Measurements from ENCODE around the gene KLHL26. TPM values are rescaled to one million over a fixed set of nuclear protein-coding genes. Genes with fewer than 3 reads are reported as not detected.

Gene KLHL26
- total and polyA plus RNA-seq, 2 of the 13 experiments (the other 11 are each of a cell fraction or from before 2014, with no cell fraction given), result 1.5 to 1.7 TPM

- peak; percentile 3; the same call in 1 of the 2 replicates for TF ChIP-seq ZBTB10 (CRISPR knock-in tag; IDR thresholded peaks at IDR 0.05; ENCODE audit: borderline replicate concordance)
- no peak for TF ChIP-seq ZNF3 (CRISPR knock-in tag; IDR thresholded peaks at IDR 0.05)
- peak; percentile 35; the same call in 1 of the 2 replicates for TF ChIP-seq MAX (IDR thresholded peaks at IDR 0.05)
- TF ChIP-seq HNRNPUL1 (IDR thresholded peaks at IDR 0.05; ENCODE audit: low read depth, low read length), result no peak
- TF ChIP-seq ATF7 (IDR thresholded peaks at IDR 0.05), result no peak
- no peak for TF ChIP-seq ATF7 (CRISPR knock-in tag; IDR thresholded peaks at IDR 0.05)
- no peak for TF ChIP-seq ZNF75D (CRISPR knock-in tag; IDR thresholded peaks at IDR 0.05; ENCODE audit: borderline replicate concordance)
- TF ChIP-seq ZNF547 (CRISPR knock-in tag; IDR thresholded peaks at IDR 0.05), result 0 out of 2 replicates have a peak, but pooled peaks have one; percentile 2
- TF ChIP-seq ZSCAN25 (CRISPR knock-in tag; IDR thresholded peaks at IDR 0.05), result no peak
- peak; percentile 79 for TF ChIP-seq ZNF777 (CRISPR knock-in tag; IDR thresholded peaks at IDR 0.05)
- TF ChIP-seq ZBTB39 (CRISPR knock-in tag; IDR thresholded peaks at IDR 0.05), result no peak
- no peak for TF ChIP-seq ZNF788 (CRISPR knock-in tag; IDR thresholded peaks at IDR 0.05; ENCODE audit: borderline replicate concordance)
- no peak for TF ChIP-seq E2F1 (CRISPR knock-in tag; IDR thresholded peaks at IDR 0.05)
- no peak for TF ChIP-seq PLSCR1 (CRISPR knock-in tag; IDR thresholded peaks at IDR 0.05; ENCODE audit: borderline replicate concordance)
- no peak for TF ChIP-seq AFF4 (CRISPR knock-in tag; IDR thresholded peaks at IDR 0.05)
- peak; percentile 11; the same call in 1 of the 2 replicates for TF ChIP-seq ZNF563 (CRISPR knock-in tag; IDR thresholded peaks at IDR 0.05)
Observed at GRCh38 chr19:18606281-18607225, 30.3 kb upstream of the KLHL26 start, which contains the start of gene CRLF1 (continued).
